ENCODE measurements around the gene HNRNPF. TPM values are rescaled to one million over a fixed set of nuclear protein-coding genes. Genes with fewer than 3 reads are reported as not detected.

HNRNPF gene
- total and polyA plus RNA-seq, 2 of the 8 experiments (the other 6 are each of a cell fraction or from before 2014, with no cell fraction given) = 209 to 389 TPM

DNA sequence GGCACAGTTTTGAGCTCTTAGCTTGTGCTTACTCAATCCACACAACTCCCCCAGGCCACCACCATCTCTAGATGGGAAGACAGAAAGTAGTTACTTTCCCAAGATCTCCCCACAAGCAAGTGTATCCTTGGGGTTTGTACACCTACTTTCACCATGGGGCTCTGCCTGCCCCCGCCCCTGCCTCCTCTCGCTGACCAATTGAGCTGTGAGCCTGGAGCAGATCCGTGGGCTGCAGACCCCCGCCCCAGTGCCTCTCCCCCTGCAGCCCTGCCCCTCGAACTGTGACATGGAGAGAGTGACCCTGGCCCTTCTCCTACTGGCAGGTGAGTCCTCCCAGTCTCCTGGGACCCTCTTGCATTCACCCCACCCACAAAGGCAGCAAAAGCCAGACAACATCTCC lies 35.5 kb downstream of the HNRNPF start:
- ChIA-PET POLR2A (ENCODE audit: partially characterized antibody) (interaction anchor here (1.6 to 2.7 kb wide), 3 partner anchors 13 to 22 kb away, joined by 4 to 11 read pairs (median 7); no protein-coding TSS in a partner anchor), CTCF (ENCODE audit: partially characterized antibody) (interaction anchor here (0.8 to 1.8 kb wide), 8 partner anchors 10 to 204 kb away, joined by 3 to 7 read pairs (median 4); no protein-coding TSS in a partner anchor)
- Histone ChIP-seq H2BK120ac (replicated peaks; ENCODE audit: low read depth, low read length) (no peak overlapping the region), H3K4ac (replicated peaks; ENCODE audit: insufficient read length, low read depth, low read length) (no peak overlapping the region), H3K9me3 (ENCODE audit: insufficient read depth in 2 of 2, low read depth in 1 of 2, low read length in 1 of 2) (no peaks in the 10 kb centered on the region), H2BK12ac (ENCODE audit: low read depth, low read length) (no peak overlapping the region), H3K23me2 (ENCODE audit: low read depth, low read length) (no peaks in the 10 kb centered on the region), H4K20me1 (replicated peaks in 1 of 2; ENCODE audit: control insufficient read depth in 1 of 2, insufficient read depth in 2 of 2, low read length in 2 of 2) (no peaks in the 10 kb centered on the region), H3K14ac (ENCODE audit: insufficient read length) (no peak overlapping the region), H3K18ac (ENCODE audit: extremely low read depth, low read length) (no peak overlapping the region), H4K8ac (ENCODE audit: extremely low read depth, insufficient read depth, low read length) (no peak overlapping the region), H4K5ac (ENCODE audit: insufficient read length, low read depth, low read length) (no peak overlapping the region), H4K91ac (replicated peaks; ENCODE audit: insufficient read length, low read length) (no peak overlapping the region), H3K9ac (replicated peaks in 1 of 4; ENCODE audit: extremely low read depth in 1 of 4, low read depth in 3 of 4, low read length in 3 of 4) (no peak overlapping the region), H2BK5ac (ENCODE audit: low read depth, low read length) (no peak overlapping the region), H3K36me3 (ENCODE audit: control insufficient read depth in 2 of 4, insufficient read depth in 4 of 4, low read length in 3 of 4) (no peaks in the 10 kb centered on the region), H3K79me2 (ENCODE audit: control insufficient read depth in 1 of 2, insufficient read depth in 2 of 2, low read length in 2 of 2) (no peaks in the 10 kb centered on the region), H3K27me3 (replicated peaks in 1 of 4; ENCODE audit: control insufficient read depth in 3 of 4, extremely low read depth in 1 of 4, insufficient read depth in 3 of 4, low read length in 3 of 4) (0 out of 7 replicates have a peak, but pooled peaks cover 0 to 2% (median 0%) of the 10 kb centered on the region in 4 experiments), H3K4me3 (ENCODE audit: extremely low read depth in 1 of 4, insufficient read depth in 2 of 4, low read depth in 3 of 4, low read length in 4 of 4) (no peak overlapping the region), H3K23ac (ENCODE audit: insufficient read length) (no peak overlapping the region), H3K4me1 (replicated peaks in 1 of 4; ENCODE audit: control insufficient read depth in 3 of 4, insufficient read depth in 4 of 4, low read length in 3 of 4) (peaks cover 4 to 20% (median 7%) of the 10 kb centered on the region in 4 experiments), H2BK20ac (ENCODE audit: low read length) (no peak overlapping the region), H2AFZ (ENCODE audit: low read length) (no peak overlapping the region), H3K4me2 (ENCODE audit: insufficient read depth in 1 of 2, low read depth in 2 of 2, low read length in 2 of 2) (no peak overlapping the region; a peak in 1 of 4 replicates), H3K56ac (replicated peaks; ENCODE audit: insufficient read length, low read depth, low read length) (no peak overlapping the region), H3K27ac (ENCODE audit: low read depth, low read length) (no peak overlapping the region), H3K79me1 (ENCODE audit: low read depth, low read length) (no peaks in the 10 kb centered on the region), H2BK15ac (ENCODE audit: low read length) (no peak overlapping the region), H2AK5ac (ENCODE audit: low read depth, low read length) (no peak overlapping the region)
- 89% methylated on average over 4 of the region's 5 CpGs; no CpG with 5 or more reads in 1 of the 2 experiments for WGBS, 2 experiments (ENCODE audit: extremely low coverage in 1 of 2, insufficient coverage in 1 of 2, insufficient read length in 1 of 2, insufficient replicate concordance in 2 of 2, low coverage in 1 of 2, low lambda C conversion rate in 2 of 2, missing lambda C conversion rate in 1 of 2)
- FAIRE-seq (no peak), DNase-seq (ENCODE audit: low read depth in 1 of 2, low spot score in 2 of 2) (no peak)
- TF ChIP-seq MAX (IDR thresholded peaks at IDR 0.05) (no peak), SRF (IDR thresholded peaks at IDR 0.05; ENCODE audit: low read depth, low read length) (no peak), EZH2 (IDR thresholded peaks at IDR 0.05; ENCODE audit: low read depth, low read length, severe bottlenecking) (no peak), TAF1 (IDR thresholded peaks at IDR 0.05; ENCODE audit: low read depth, low read length) (no peak), CHD1 (IDR thresholded peaks at IDR 0.05; ENCODE audit: low read depth, low read length) (no peak), POLR2AphosphoS5 (IDR thresholded peaks at IDR 0.05; ENCODE audit: low read depth, low read length) (no peak), SAP30 (IDR thresholded peaks at IDR 0.05; ENCODE audit: insufficient read depth, insufficient replicate concordance, low read length) (no peak), POLR2A (IDR thresholded peaks at IDR 0.05; ENCODE audit: control extremely low read depth in 1 of 2, low read depth in 2 of 2, low read length in 2 of 2) (no peak), SP2 (IDR thresholded peaks at IDR 0.05; ENCODE audit: low read length) (no peak), RXRA (IDR thresholded peaks at IDR 0.05; ENCODE audit: insufficient read depth, low read depth, low read length) (no peak), NANOG (IDR thresholded peaks at IDR 0.05; ENCODE audit: insufficient read depth, low read depth, low read length, poor library complexity, severe bottlenecking) (no peak), FOSL1 (IDR thresholded peaks at IDR 0.05; ENCODE audit: insufficient read depth, low read depth, low read length) (no peak)

All from H1 (cell line).